ENCODE measurements around the gene MBL2.

Gene MBL2

DNA sequence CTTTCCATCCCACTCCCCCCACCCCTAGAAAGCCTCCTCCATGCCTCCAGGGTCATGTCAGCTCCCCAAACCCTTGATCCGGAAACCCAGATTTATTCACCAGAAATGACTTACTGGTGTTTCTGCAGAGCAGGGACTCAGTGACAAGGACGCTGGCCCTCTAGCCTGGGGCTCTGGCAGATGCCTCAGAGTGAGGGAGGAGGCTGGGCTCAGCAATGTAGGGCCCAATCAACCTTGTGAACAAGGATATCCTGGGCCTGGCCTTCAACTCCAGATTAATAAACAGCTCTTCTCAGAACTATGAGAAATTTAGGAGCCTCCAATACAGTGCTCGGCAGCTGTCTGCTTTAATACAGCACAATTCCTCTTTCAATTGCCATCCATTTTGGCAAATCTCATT is at the start of gene MBL2:
TSS of gene MBL2 (minus strand) at position 162 of the 400 bp plus-strand sequence. CDS start 1,149 bp downstream, outside the sequence.
- FAIRE-seq, result no peak

- FAIRE-seq, result no peak
Measured at GRCh38 chr10:52820309-52820708, 47.7 kb upstream of the MBL2 start.

DNA sequence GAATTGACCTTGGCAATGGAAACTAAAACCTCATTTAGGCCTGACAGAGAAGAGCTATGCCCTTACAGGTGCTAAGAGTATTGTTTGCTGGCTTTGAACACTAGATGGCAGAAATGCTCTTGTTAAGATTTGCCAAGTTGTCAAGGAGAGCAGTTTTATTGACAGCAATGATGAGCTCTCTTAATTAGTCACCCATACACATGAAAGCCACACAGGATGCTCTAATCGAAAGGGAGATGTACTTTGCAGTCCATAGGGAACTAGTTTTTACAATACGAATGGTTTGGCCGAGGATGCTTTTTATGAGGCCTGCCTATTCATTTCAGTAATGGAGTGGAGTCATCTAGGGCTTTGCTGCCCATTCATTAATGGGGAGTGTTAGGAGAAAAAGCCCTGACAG is 45.4 kb upstream of the MBL2 start:
- no peak for FAIRE-seq

DNA sequence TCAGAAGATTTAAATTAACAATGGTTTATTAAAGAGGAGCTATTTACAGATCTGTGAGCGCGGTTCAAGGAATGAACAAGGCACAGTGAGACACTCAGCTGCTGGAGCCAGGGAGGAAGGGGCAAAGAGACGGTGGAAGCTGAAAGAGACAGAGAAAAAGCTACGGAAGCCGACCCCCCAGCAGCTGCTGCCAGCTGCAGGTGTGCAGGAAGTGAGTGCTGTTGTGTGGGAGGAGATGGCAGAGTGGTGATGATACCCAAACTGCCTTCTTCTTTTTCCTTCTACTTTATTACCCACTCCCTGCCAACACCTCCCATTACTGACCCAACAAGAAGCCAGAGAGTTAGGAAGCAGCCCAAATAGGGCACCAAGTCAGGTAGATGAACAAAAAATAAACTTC is 41.9 kb upstream of the MBL2 start:
- FAIRE-seq, result no peak

DNA sequence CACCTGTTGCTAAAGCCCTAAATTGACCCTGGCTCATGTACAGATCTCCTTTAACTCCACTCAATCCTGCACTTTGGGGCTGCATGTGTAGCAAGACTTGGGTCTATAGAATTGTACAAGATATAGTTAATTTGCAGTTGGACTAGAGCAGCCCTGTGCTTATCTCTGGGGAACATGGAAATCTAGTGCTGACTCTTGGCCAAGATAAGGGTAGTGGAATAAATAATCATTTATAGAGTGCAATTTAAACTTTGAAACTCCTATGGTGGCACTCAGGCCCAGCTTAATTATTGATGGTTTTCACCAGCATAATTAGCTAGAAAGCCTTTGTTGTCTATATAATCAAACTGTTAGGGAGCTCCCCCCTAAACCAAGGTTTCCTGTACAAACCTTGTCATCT is 39.2 kb upstream of the MBL2 start:
- no peak for FAIRE-seq

DNA sequence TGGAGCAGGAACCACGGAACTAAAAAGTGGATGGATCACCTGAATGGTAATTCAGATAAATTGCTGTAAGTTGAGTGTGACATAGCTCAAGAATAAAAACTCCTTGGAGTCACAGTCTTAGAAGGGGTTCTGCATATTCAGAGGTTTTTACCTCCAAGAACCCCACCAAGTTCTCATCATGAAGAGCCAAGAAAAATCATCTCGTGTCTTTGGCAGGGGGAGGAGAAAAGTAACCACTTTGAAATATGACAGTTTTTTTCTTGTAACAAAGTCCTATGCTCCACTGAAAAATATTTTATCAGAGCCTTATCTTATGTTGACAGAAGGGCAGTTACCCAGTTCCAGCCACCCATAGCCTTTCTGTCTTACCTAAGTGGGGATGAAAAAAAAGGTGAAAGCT is 38.2 kb upstream of the MBL2 start:
- FAIRE-seq, result no peak

DNA sequence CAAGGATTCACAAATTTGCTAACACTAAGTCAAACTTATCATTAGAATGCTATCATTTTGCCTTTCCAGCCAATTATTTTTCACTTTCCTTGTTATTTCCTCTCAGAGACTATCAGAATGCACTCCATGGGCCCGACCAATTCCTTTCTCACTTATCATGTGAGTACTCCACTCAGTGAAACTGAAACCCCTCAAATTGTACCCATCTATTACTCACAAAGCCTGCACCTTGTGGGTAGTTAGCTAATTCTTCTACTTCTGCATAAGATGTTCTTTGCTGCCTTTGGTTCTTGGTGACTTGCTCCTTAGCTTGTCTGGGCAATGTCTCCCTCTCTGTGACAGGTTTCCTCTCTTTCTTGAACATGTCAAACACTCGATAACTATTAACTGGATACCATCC is 35.2 kb upstream of the MBL2 start:
- FAIRE-seq, result no peak

DNA sequence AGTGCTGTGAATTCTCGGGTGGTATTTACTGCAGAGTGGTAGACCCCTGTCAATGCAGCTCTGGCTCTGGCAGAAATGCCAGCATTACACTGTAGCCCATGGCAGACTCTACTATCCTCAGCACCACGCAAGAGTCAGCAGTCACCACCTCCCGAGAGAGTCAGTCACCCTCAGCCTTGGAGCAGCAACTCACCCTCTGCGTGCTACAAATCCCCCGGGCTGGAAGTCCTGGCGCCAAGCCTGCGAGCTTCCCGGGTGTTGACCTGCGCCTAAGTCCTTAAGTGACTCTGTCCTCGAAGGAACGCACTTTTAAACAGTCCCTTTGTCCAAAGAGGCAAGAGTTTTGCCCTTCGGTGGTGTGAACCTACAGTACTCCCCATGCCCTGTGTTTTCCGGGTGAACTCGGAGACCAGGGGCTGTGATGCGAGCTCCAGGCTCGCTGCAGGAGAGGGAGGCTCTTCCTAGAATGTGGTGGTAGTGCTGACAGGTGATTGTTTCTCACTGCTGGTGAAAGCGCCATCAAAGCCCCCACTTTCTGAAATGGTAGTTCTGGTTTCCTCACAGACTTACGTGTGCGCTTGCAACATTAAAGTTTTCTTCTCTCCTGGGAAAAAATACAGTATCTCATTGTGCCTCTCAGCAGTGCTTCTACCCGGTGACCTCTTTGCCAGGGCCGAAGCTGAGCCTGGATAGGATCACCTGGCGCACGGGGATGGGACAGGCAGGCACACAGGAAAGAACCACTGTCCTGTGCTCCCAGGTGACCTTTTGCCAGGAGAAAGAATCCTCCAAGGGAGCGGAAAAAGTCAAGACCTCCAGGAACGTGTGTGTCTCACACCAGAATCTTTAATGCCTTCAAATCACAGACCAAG is 33.1 kb upstream of the MBL2 start:
- FAIRE-seq, result no peak

DNA sequence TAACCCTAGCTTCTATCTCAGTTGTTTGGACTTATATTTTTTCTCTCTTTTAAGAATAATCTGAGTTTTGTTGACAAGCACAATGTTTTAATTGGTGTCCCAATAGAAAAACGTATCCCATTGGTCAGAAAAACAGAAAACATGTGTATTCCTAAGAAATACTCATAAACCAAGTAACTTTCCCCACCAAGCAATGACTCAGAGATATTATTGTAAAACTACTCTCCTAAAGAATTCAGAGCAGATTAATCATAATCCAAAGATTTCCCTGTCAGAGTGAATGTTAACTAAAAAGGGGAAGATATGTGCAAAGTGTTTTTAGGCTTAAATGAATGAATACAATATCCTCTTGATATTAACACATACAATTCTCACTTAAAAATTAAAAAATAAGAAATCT is 29.4 kb upstream of the MBL2 start:
- no peak for FAIRE-seq

GRCh38 chr10:52786098-52786497 is 13.5 kb upstream of the MBL2 start:
- FAIRE-seq, result no peak

DNA sequence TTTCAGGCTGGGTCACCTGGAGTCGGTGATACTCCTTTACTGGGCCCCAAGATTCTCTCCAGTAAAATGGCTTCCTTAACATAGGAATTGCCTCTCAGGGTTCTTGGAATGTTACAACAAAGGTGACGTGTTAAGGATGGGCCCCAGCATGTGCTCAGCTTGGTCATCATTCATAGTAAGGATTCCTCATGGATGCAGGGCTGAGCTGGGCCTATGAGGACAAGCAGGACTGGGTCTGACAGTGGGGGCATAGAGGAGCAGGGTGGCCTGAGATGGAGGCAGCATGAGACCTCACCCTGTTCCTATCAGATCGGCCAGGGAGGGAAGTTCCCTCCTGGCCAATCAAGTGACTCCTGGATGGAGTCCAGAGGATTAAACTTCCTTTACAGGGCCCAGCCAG is 12.8 kb upstream of the MBL2 start:
- FAIRE-seq, result no peak

DNA sequence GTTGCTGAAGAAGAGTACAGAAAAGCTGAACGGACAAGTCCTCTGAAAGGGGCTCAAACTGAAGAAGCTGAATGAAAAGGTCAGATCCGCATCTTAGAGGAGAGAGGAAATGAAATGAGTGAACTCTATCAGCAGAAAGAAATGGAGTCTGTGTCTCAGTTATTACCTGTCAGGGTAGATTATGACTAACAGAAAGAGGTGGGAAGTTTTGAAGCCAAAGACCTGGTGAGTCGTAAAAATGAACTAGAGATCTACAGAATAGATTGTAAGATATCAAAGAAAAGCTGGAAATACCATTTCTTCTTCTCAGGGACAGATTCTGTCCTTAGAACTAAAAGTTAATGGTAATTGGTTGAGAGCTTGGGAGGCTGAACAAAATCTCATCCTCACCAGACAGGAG is 11.1 kb upstream of the MBL2 start:
- FAIRE-seq, result no peak

DNA sequence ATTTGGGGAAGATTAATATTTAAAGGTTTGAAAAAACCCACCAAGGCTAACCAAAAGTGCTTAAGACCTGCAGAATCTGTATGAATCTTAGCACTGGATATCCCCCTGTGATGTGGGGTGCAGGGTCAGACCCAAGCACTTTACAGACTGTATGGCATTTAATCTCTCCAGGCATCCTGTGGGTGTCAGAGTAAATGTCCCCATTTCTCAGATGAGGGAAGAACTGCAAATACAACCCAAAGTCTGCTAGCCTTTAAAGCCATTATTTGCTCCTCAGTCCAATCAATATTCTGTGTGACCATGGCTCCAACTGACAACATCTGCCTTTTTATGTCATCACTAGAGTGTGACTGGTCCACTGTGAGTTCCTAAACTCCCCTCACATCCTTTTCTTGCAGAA is 10.0 kb upstream of the MBL2 start:
- FAIRE-seq, result no peak

DNA sequence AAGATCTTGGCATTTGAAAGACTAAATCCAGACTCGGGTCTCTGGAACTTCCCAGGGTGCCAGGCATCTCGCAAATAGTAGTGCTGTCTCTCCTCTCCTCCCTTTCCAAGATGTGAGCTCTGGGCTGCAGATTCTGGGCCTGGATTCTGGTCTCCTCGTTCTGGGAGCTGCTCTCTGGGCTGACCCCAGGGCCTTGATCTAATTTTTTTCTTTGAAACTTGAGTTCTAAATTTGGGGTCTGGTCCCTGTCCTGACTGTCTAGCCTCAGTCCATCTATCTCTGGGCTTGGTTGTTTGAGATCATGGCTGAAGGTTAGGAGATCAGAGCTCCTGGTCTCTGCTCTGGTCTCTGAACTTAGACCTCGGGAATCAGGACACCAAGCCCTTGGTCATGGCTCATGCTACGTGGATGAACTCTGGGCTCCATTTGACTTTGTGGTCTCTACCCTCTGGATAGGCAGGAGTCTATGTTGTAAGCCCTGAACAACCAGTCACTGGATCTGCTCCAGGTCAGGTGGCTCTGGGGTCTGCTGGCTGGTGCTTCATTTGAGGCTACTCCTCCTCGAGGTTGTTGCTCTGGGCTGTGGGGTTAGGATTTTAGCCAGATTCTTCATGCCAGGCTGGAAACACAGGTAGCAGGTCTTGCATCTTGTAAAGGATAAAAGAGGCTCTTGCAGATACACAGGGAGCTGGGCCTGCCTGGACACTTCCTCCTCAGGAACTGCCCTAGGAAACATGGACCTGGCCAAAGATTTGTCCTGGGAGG is 8.0 kb upstream of the MBL2 start:
- FAIRE-seq, result no peak

GRCh38 chr10:52779541-52780390 is 7.2 kb upstream of the MBL2 start:
- no peak for FAIRE-seq

DNA sequence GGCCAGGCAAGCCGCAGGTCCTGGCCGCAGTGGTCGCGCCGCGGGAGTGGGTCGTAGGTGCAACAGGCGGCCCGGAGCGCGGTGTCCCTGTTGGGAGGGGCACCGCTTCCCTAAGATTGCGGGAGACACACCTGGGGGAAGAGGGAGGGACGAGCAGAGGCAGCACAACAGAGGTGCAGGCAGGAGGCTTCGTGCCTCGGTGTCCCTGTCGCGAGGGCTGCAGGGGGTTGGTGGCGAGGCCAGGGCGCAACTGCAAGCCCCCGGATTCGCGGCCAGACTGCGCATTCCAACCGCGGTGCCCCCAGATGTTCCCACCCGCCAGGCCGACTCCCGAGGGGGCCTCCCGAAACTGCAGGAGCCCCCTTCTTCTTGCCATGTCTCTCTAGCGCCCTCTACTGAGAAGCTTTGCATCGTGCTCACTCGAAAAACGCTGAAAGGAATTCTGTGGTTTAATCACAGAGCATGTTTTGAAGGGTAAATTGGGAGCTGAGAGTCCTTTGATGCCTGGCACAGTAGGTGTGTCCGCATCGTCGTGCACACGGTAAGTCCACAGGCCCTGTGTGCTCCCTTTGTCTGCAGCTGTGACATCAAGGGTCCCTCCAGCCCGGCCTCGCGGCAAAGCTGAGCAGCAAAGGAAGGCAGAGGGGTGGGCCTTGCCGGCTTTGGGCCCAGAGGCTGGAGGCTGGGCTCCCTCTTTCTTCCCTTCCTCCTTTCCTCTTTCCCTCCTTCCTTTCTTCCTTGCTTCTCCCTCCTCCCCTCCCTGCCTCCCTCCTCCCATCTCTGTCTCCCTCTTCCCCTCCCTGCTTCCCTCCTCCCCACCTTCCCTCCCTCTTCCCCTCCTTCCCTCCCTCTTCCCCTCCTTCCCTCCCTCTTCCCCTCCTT is 6.2 kb upstream of the MBL2 start:
- FAIRE-seq, result no peak

- no peak for FAIRE-seq
Measured at GRCh38 chr10:52777414-52777813, 4.8 kb upstream of the MBL2 start.

DNA sequence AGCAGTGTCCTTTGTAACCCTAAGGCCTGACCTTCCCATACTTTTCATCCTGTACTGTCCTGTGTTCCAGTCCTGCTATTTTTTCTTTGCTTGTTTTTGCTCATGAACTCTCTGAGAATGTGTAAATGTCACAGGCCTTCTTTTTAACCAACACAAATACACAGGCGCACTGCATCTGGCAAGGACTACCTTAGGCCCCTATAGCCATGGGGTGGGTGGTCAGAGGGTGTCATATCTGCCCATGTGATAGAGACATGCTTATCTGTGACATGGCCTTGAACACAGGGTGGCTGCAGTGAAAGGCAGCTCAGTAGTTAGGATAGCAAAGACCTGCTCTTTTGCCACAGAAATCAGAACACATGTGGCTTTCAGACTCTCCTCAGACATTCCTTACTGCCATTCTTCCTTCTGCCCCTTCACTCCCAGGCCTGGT is 3.9 kb upstream of the MBL2 start:
- no peak for FAIRE-seq

DNA sequence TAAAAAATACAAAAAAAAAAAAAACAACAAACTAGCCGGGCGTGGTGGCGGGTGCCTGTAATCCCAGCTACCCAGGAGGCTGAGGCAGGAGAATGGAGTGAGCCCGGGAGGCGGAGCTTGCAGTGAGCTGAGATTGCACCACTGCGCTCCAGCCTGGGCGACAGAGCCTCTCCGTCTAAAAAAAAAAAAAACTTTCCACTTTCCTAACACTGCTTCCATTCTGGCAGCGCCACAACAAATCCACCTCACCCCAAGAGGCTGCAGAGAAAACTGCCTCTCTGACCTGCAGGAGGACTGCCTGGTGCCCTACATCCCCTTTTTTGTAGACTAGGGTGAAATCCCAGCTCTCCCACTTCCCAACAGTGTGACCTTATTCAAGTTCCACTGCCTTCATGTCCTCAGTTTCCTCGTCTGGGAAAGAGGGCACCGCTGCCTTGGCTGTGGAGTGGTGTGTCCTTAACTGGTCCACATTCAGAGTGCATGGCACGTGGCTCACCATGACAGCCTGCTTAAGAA is 2.6 kb upstream of the MBL2 start:
- FAIRE-seq, result no peak

DNA sequence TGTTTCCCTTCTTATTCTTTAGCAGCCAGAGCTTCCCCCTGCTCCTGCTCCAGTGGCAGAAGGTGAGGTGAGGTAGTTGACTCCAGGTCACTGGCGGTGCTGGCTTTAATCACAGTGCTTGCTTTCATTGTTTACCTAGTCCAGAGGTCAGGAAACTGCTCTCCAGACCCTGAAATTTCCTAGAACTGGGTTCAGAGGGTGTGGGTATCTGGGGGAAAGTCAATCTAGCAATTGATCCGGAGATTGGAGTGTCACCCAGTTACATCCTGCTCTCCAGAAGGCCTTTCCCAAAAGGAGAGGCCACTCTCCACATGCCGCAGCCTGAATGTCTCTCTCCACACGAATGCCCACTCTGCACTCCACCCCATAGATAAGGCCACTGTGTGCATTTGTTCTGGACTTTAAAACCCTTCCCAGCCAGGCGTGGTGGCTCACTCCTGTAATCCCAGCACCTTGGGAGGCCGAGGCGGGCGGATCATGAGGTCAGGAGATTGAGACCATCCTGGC is 2.1 kb upstream of the MBL2 start:
- no peak for FAIRE-seq

DNA sequence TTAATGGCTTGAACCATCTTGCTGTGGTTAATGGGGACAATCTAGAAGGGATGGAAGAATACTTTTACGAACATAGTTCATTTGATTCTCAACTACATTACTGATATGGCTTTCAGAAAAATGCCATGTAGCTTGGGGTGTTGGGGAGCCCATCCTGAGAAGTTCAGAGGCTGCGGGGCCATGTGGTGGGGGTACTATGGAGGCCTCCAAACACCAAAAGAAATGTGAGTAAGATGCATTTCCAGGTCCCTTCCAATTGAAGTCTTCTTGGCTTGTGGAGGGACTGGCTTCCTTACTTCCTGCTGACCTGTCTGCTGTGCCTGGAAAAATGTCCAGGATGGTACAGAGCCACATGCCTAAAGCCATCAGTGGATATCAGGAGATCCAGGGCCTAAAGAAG is 1.6 kb upstream of the MBL2 start:
- FAIRE-seq, result no peak

All from colon (tissue), 2 donors.